K562 (cell line): ENCODE data around the gene NABP1. TPM values are rescaled to one million over a fixed set of nuclear protein-coding genes. Genes with fewer than 3 reads are reported as not detected.

Experiments
- ARNT ChIP-seq, 2 experiments: fragments of 450-650 bp; IDR thresholded peaks; 2 replicates each; pipeline ENCODE4 v1.6.1; 2016; ENCODE audit warnings: mild to moderate bottlenecking in 1 of 2
- ATF1 ChIP-seq, 2 experiments: fragments of 450-650 bp in 1 of 2; IDR thresholded peaks; 2 replicates each; pipeline ENCODE4 v1.6.1; 2016; ENCODE audit warnings: missing compliant biosample characterization in 1 of 2, missing genetic modification characterization in 1 of 2
- CEBPB ChIP-seq: fragments of 450-650 bp; IDR thresholded peaks from 2 replicates; pipeline ENCODE4 v1.6.1; 2016; ENCODE audit warnings: missing genetic modification characterization, missing compliant biosample characterization
- CREM ChIP-seq: IDR thresholded peaks from 2 replicates; pipeline ENCODE4 v1.6.1; 2014; ENCODE audit warnings: antibody characterized with exemption, low read depth
- FOSL1 ChIP-seq: fragments of 200-800 bp; sonication (Bioruptor generic); conservative IDR thresholded peaks from 2 replicates; pipeline ENCODE4 v1.6.1; 2016; ENCODE audit warnings: missing genetic modification characterization, missing compliant biosample characterization
- GABPA ChIP-seq: fragments of 200-800 bp; sonication (Bioruptor generic); conservative IDR thresholded peaks from 2 replicates; pipeline ENCODE4 v1.6.1; 2016; ENCODE audit warnings: low read depth, missing genetic modification characterization, missing compliant biosample characterization
- GTF2E2 ChIP-seq: fragments of 200-800 bp; sonication (Bioruptor generic); IDR thresholded peaks from 2 replicates; pipeline ENCODE4 v1.6.1; 2016; ENCODE audit warnings: missing genetic modification characterization, missing compliant biosample characterization
- JUND ChIP-seq, 2 experiments: IDR thresholded peaks; 2 replicates in 1 of 2; 3 replicates in 1 of 2; pipeline ENCODE4 v1.6.1; 2011; ENCODE audit warnings: borderline replicate concordance in 2 of 2, low read depth in 2 of 2, low read length in 2 of 2, improper control_type of control experiment in 1 of 2, missing biosample characterization in 1 of 2, missing genetic modification characterization in 1 of 2, missing genetic modification reagents in 1 of 2
- MITF ChIP-seq: IDR thresholded peaks from 2 replicates; pipeline ENCODE4 v1.6.1; 2014; ENCODE audit warnings: antibody characterized with exemption
- NCOA1 ChIP-seq: fragments of 450-650 bp; IDR thresholded peaks from 2 replicates; pipeline ENCODE4 v1.6.1; 2016; ENCODE audit warnings: low read depth
- POLR2A ChIP-seq: fragments of 450-650 bp; conservative IDR thresholded peaks from 2 replicates; pipeline ENCODE4 v1.6.1; 2016
- PURB ChIP-seq: sonication (generic); formaldehyde crosslinking; IDR thresholded peaks from 2 replicates; pipeline ENCODE4 v1.9.0; 2021; ENCODE audit warnings: low read depth, mild to moderate bottlenecking, missing genetic modification reagents
- SMARCE1 ChIP-seq: fragments of 450-650 bp; IDR thresholded peaks from 2 replicates; pipeline ENCODE4 v1.7.1; 2016; ENCODE audit warnings: mild to moderate bottlenecking
- ZNF274 ChIP-seq: IDR thresholded peaks from 2 replicates; pipeline ENCODE4 v1.6.1; 2011; ENCODE audit warnings: low read depth, mild to moderate bottlenecking, low read length, moderate library complexity, borderline replicate concordance
- ZNF639 ChIP-seq, 2 experiments: fragments of 200-800 bp in 1 of 2; sonication (Bioruptor generic) in 1 of 2; sonication (generic) in 1 of 2; formaldehyde crosslinking in 1 of 2; IDR thresholded peaks in 1 of 2; conservative IDR thresholded peaks in 1 of 2; 2 replicates each; pipeline versions ENCODE4 v1.5.0 to v1.6.1; 2016 to 2020; ENCODE audit warnings: missing compliant biosample characterization in 1 of 2, missing genetic modification characterization in 1 of 2, missing genetic modification reagents in 1 of 2
- polyA plus RNA-seq, 8 experiments: library from polyadenylated mRNA; depleted of rRNA in 4 of 8; stranded (reverse) in 5 of 8; unstranded in 3 of 8; fragments of >200 nt; fragmentation: Nextera tagmentation in 2 of 8; fragmentation: Illumina TruSeq in 1 of 8; extraction: Ambion mirVana in 2 of 8; extraction: Trizol in 1 of 8; gene quantifications; 2 replicates each; pipeline versions ENCODE4 v1.2.1 to v1.2.3, GENCODE V29; 2011 to 2014; ENCODE audit warnings: inconsistent platforms in 1 of 8, missing spikeins in 1 of 8
- total RNA-seq, 7 experiments: library from RNA; depleted of rRNA in 6 of 7; stranded (reverse); fragments of >200 nt in 6 of 7; fragmentation: Illumina TruSeq in 2 of 7; extraction: Trizol in 2 of 7; gene quantifications; 2 replicates each; pipeline versions ENCODE4 v1.2.1 to v1.2.3, GENCODE V29; 2011 to 2021; ENCODE audit warnings: low replicate concordance in 1 of 7
- TF ChIP-seq, protein P1 (sequence below), 2 experiments: fragments of 450-650 bp in 1 of 2; sonication (generic) in 1 of 2; formaldehyde crosslinking in 1 of 2; IDR thresholded peaks in 1 of 2; conservative IDR thresholded peaks in 1 of 2; 2 replicates each; pipeline versions ENCODE4 v1.6.1 to v1.8.1; 2016 to 2023; ENCODE audit warnings: mild to moderate bottlenecking in 2 of 2, moderate library complexity in 2 of 2, inconsistent platforms in 1 of 2, missing genetic modification reagents in 1 of 2
- TF ChIP-seq, protein P2 (sequence below): fragments of 250-450 bp; sonication (Bioruptor Pico); IDR thresholded peaks from 2 replicates; pipeline ENCODE4 v1.5.0; 2021; ENCODE audit warnings: mild to moderate bottlenecking, borderline replicate concordance

The NABP1 gene
- total and polyA plus RNA-seq, 9 of the 15 experiments (the other 6 are each of a cell fraction or from before 2014, with no cell fraction given): 12.8 to 44.0 (median 20.2) TPM

DNA sequence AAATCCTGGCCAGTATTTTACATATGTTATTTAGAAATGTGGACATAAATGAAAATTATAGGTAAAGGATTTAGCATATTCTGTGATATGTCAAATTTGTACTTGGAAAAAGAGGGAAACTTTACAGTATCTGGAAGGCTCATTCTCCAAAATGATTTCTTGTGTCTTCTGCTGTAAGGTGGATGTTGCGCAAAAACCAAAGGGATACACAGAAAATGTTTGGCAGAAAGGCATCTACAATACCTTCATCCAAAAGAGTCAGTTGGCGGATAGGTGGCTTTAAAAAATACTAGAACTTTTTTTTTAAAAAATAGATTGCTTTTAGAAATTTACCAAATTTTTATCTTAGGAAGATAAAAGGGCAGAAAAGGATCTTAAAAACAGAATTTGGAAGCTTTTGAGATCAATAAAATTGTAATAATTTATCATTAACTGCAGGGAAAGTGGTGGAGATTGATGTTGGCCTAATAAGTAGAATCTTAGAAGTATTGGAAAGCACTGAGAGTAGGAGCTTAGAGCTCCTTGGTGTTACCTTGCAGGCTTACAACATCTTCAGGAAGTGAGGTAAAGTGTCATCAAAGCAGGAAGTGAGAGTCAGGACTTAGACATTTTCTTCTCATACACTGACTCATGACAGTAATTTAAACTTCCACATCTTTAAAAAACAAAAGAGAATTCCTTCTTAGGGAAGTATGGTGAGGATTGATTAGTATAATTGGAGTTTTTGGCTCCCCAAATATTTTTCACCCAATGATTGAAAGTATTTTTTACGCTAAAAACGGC lies 2.1 kb downstream of the NABP1 start (continued):
- TF ChIP-seq, protein P1, sequence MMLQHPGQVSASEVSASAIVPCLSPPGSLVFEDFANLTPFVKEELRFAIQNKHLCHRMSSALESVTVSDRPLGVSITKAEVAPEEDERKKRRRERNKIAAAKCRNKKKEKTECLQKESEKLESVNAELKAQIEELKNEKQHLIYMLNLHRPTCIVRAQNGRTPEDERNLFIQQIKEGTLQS (IDR thresholded peaks at IDR 0.05): peak; percentile 39; the same call in 1 of the 2 replicates
- TF ChIP-seq, protein P1 (CRISPR knock-in tag; conservative IDR thresholded peaks at IDR 0.05): no peak
- peak; percentile 73 for TF ChIP-seq CEBPB (tag)
- no peak for TF ChIP-seq MITF
- TF ChIP-seq GTF2E2: peak; percentile 39; the same call in 1 of the 2 replicates
- peak; percentile 68 for TF ChIP-seq CREM
- 0 out of 4 replicates have a peak, but pooled peaks of 1 of the 2 experiments have one; percentile 19 for TF ChIP-seq ARNT (IDR thresholded peaks at IDR 0.05)
- TF ChIP-seq PURB (CRISPR knock-in tag): no peak
- TF ChIP-seq GABPA (tag): peak; percentile 74
- no peak for TF ChIP-seq SMARCE1
- peak; percentile 53 for TF ChIP-seq FOSL1 (tag)
- TF ChIP-seq ZNF639 (CRISPR knock-in tag; conservative IDR thresholded peaks at IDR 0.05 in 1 of 2, IDR thresholded peaks at IDR 0.05 in 1 of 2): 0 out of 4 replicates have a peak, but pooled peaks of 1 of the 2 experiments have one; percentile 12
- no peak for TF ChIP-seq ZNF274
- peak; percentile 60 for TF ChIP-seq POLR2A
- TF ChIP-seq ATF1 (CRISPR knock-in tag; IDR thresholded peaks at IDR 0.05): no peak
- peak; percentile 47 for TF ChIP-seq ATF1 (tag; IDR thresholded peaks at IDR 0.05)
- 0 out of 2 replicates have a peak, but pooled peaks have one; percentile 13 for TF ChIP-seq JUND (IDR thresholded peaks at IDR 0.05; ENCODE audit: borderline replicate concordance, low read depth, low read length)
- TF ChIP-seq JUND (tag; IDR thresholded peaks at IDR 0.05; ENCODE audit: borderline replicate concordance, low read depth, low read length): peak; percentile 22; the same call in 1 of the 3 replicates
- TF ChIP-seq, protein P2, sequence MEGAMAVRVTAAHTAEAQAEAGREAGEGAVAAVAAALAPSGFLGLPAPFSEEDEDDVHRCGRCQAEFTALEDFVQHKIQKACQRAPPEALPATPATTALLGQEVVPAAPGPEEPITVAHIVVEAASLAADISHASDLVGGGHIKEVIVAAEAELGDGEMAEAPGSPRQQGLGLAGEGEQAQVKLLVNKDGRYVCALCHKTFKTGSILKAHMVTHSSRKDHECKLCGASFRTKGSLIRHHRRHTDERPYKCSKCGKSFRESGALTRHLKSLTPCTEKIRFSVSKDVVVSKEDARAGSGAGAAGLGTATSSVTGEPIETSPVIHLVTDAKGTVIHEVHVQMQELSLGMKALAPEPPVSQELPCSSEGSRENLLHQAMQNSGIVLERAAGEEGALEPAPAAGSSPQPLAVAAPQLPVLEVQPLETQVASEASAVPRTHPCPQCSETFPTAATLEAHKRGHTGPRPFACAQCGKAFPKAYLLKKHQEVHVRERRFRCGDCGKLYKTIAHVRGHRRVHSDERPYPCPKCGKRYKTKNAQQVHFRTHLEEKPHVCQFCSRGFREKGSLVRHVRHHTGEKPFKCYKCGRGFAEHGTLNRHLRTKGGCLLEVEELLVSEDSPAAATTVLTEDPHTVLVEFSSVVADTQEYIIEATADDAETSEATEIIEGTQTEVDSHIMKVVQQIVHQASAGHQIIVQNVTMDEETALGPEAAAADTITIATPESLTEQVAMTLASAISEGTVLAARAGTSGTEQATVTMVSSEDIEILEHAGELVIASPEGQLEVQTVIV (CRISPR knock-in tag): no peak
- TF ChIP-seq NCOA1: no peak
